Measurements from ENCODE around the gene MPPED2.

Gene MPPED2

GRCh38 chr11:30483056-30483455 is 103.1 kb downstream of the MPPED2 start:
- H3K4me1 ChIP-seq (ENCODE audit: control extremely low read depth in 1 of 4, control insufficient read depth in 4 of 4, insufficient read depth in 4 of 4, low read length in 3 of 4): peaks cover 1 to 71% (median 27%) of the 10 kb centered on the region in 4 experiments
- H3K36me3 ChIP-seq (ENCODE audit: control insufficient read depth in 4 of 4, insufficient read depth in 4 of 4, low read length in 3 of 4): no peaks in the 10 kb centered on the region
- H3K4me3 ChIP-seq (ENCODE audit: control insufficient read depth in 1 of 7, extremely low read depth in 1 of 7, insufficient read depth in 4 of 7, low read depth in 2 of 7, low read length in 6 of 7): peak overlapping the region in 3 of 7 experiments; percentile 28 to 63 (median 37)
- 0% methylated on average over 1 of the region's 3 CpGs for WGBS (ENCODE audit: insufficient coverage)
- CTCF ChIA-PET: no interaction called here
- peak; percentile 37 to 70 (median 64) for DNase-seq
- H3K27ac ChIP-seq (ENCODE audit: insufficient read depth in 1 of 2, low read depth in 1 of 2, low read length in 2 of 2, poor library complexity in 1 of 2, severe bottlenecking in 2 of 2): peak overlapping the region; percentile 69 to 80
- POLR2A ChIA-PET: no interaction called here
- no peaks in the 10 kb centered on the region for H3K27me3 ChIP-seq (replicated peaks in 2 of 5; ENCODE audit: control insufficient read depth in 4 of 5, insufficient read depth in 5 of 5, low read length in 4 of 5)
- H3K9me3 ChIP-seq (ENCODE audit: control extremely low read depth in 1 of 5, control insufficient read depth in 4 of 5, insufficient read depth in 2 of 5, low read depth in 1 of 5, low read length in 4 of 5): no peaks in the 10 kb centered on the region

GRCh38 chr11:30481796-30482195 is 104.4 kb downstream of the MPPED2 start:
- Histone ChIP-seq H3K4me3 (ENCODE audit: control insufficient read depth in 1 of 7, extremely low read depth in 1 of 7, insufficient read depth in 4 of 7, low read depth in 2 of 7, low read length in 6 of 7) (peak overlapping the region in 2 of 7 experiments; percentile 37 to 53), H3K9me3 (ENCODE audit: control extremely low read depth in 1 of 5, control insufficient read depth in 4 of 5, insufficient read depth in 2 of 5, low read depth in 1 of 5, low read length in 4 of 5) (no peaks in the 10 kb centered on the region), H3K4me1 (ENCODE audit: control extremely low read depth in 1 of 4, control insufficient read depth in 4 of 4, insufficient read depth in 4 of 4, low read length in 3 of 4) (peaks cover 1 to 64% (median 19%) of the 10 kb centered on the region in 4 experiments), H3K27me3 (replicated peaks in 2 of 5; ENCODE audit: control insufficient read depth in 4 of 5, insufficient read depth in 5 of 5, low read length in 4 of 5) (no peaks in the 10 kb centered on the region), H3K36me3 (ENCODE audit: control insufficient read depth in 4 of 4, insufficient read depth in 4 of 4, low read length in 3 of 4) (no peaks in the 10 kb centered on the region), H3K27ac (ENCODE audit: insufficient read depth in 1 of 2, low read depth in 1 of 2, low read length in 2 of 2, poor library complexity in 1 of 2, severe bottlenecking in 2 of 2) (peak overlapping the region; percentile 69 to 80)
- ChIA-PET POLR2A (no interaction called here), CTCF (no interaction called here)
- peak in 2 of 3 donors; percentile 32 to 48 for DNase-seq
- WGBS (ENCODE audit: insufficient coverage): no CpG with 5 or more reads among the region's 4 CpGs

- Histone ChIP-seq H3K4me3 (ENCODE audit: control insufficient read depth in 1 of 7, extremely low read depth in 1 of 7, insufficient read depth in 4 of 7, low read depth in 2 of 7, low read length in 6 of 7) (peak overlapping the region in 2 of 7 experiments; percentile 37 to 53), H3K36me3 (ENCODE audit: control insufficient read depth in 4 of 4, insufficient read depth in 4 of 4, low read length in 3 of 4) (no peaks in the 10 kb centered on the region), H3K27ac (ENCODE audit: insufficient read depth in 1 of 2, low read depth in 1 of 2, low read length in 2 of 2, poor library complexity in 1 of 2, severe bottlenecking in 2 of 2) (no peak overlapping the region), H3K9me3 (ENCODE audit: control extremely low read depth in 1 of 5, control insufficient read depth in 4 of 5, insufficient read depth in 2 of 5, low read depth in 1 of 5, low read length in 4 of 5) (no peaks in the 10 kb centered on the region), H3K4me1 (ENCODE audit: control extremely low read depth in 1 of 4, control insufficient read depth in 4 of 4, insufficient read depth in 4 of 4, low read length in 3 of 4) (peaks cover 0 to 62% (median 16%) of the 10 kb centered on the region in 4 experiments), H3K27me3 (replicated peaks in 2 of 5; ENCODE audit: control insufficient read depth in 4 of 5, insufficient read depth in 5 of 5, low read length in 4 of 5) (no peaks in the 10 kb centered on the region)
- peak in 2 of 3 donors; percentile 31 to 36 for DNase-seq
- 63% methylated on average over 3 of the region's 5 CpGs for WGBS (ENCODE audit: insufficient coverage)
- ChIA-PET POLR2A (no interaction called here), CTCF (no interaction called here)
Measured at GRCh38 chr11:30481330-30481729, 104.8 kb downstream of the MPPED2 start.

- Histone ChIP-seq H3K9me3 (ENCODE audit: control extremely low read depth in 1 of 5, control insufficient read depth in 4 of 5, insufficient read depth in 2 of 5, low read depth in 1 of 5, low read length in 4 of 5) (no peaks in the 10 kb centered on the region), H3K27me3 (replicated peaks in 2 of 5; ENCODE audit: control insufficient read depth in 4 of 5, insufficient read depth in 5 of 5, low read length in 4 of 5) (no peaks in the 10 kb centered on the region), H3K4me3 (ENCODE audit: control insufficient read depth in 1 of 7, extremely low read depth in 1 of 7, insufficient read depth in 4 of 7, low read depth in 2 of 7, low read length in 6 of 7) (no peak overlapping the region), H3K36me3 (ENCODE audit: control insufficient read depth in 4 of 4, insufficient read depth in 4 of 4, low read length in 3 of 4) (no peaks in the 10 kb centered on the region), H3K4me1 (ENCODE audit: control extremely low read depth in 1 of 4, control insufficient read depth in 4 of 4, insufficient read depth in 4 of 4, low read length in 3 of 4) (peaks cover 0 to 56% (median 14%) of the 10 kb centered on the region in 4 experiments), H3K27ac (ENCODE audit: insufficient read depth in 1 of 2, low read depth in 1 of 2, low read length in 2 of 2, poor library complexity in 1 of 2, severe bottlenecking in 2 of 2) (no peak overlapping the region)
- WGBS (ENCODE audit: insufficient coverage): 100% methylated on average over 2 of the region's 4 CpGs
- no peak for DNase-seq
- CTCF ChIA-PET: interaction anchor here (0.6 to 1.3 kb wide), 3 partner anchors 9 to 134 kb away, joined by 3 to 4 read pairs (median 3); no protein-coding TSS in a partner anchor
- POLR2A ChIA-PET: no interaction called here
Measured at GRCh38 chr11:30479899-30480298, 106.3 kb downstream of the MPPED2 start.

- no peaks in the 10 kb centered on the region for H3K9me3 ChIP-seq (ENCODE audit: control extremely low read depth in 1 of 5, control insufficient read depth in 4 of 5, insufficient read depth in 2 of 5, low read depth in 1 of 5, low read length in 4 of 5)
- peak overlapping the region in 2 of 7 experiments; percentile 30 to 45 for H3K4me3 ChIP-seq (ENCODE audit: control insufficient read depth in 1 of 7, extremely low read depth in 1 of 7, insufficient read depth in 4 of 7, low read depth in 2 of 7, low read length in 6 of 7)
- H3K36me3 ChIP-seq (ENCODE audit: control insufficient read depth in 4 of 4, insufficient read depth in 4 of 4, low read length in 3 of 4): no peaks in the 10 kb centered on the region
- peaks cover 0 to 51% (median 14%) of the 10 kb centered on the region in 4 experiments for H3K4me1 ChIP-seq (ENCODE audit: control extremely low read depth in 1 of 4, control insufficient read depth in 4 of 4, insufficient read depth in 4 of 4, low read length in 3 of 4)
- POLR2A ChIA-PET: no interaction called here
- CTCF ChIA-PET: interaction anchor here (0.6 to 1.5 kb wide), 4 partner anchors 13 to 180 kb away, joined by 3 to 5 read pairs (median 3); no protein-coding TSS in a partner anchor
- WGBS (ENCODE audit: insufficient coverage): 40% methylated on average over 1 of the region's 3 CpGs
- no peak for DNase-seq
- H3K27ac ChIP-seq (ENCODE audit: insufficient read depth in 1 of 2, low read depth in 1 of 2, low read length in 2 of 2, poor library complexity in 1 of 2, severe bottlenecking in 2 of 2): no peak overlapping the region
- H3K27me3 ChIP-seq (replicated peaks in 2 of 5; ENCODE audit: control insufficient read depth in 4 of 5, insufficient read depth in 5 of 5, low read length in 4 of 5): no peaks in the 10 kb centered on the region
Measured at GRCh38 chr11:30478923-30479322, 107.2 kb downstream of the MPPED2 start.

- Histone ChIP-seq H3K27me3 (replicated peaks in 2 of 5; ENCODE audit: control insufficient read depth in 4 of 5, insufficient read depth in 5 of 5, low read length in 4 of 5) (no peaks in the 10 kb centered on the region), H3K36me3 (ENCODE audit: control insufficient read depth in 4 of 4, insufficient read depth in 4 of 4, low read length in 3 of 4) (no peaks in the 10 kb centered on the region), H3K9me3 (ENCODE audit: control extremely low read depth in 1 of 5, control insufficient read depth in 4 of 5, insufficient read depth in 2 of 5, low read depth in 1 of 5, low read length in 4 of 5) (no peaks in the 10 kb centered on the region), H3K27ac (ENCODE audit: insufficient read depth in 1 of 2, low read depth in 1 of 2, low read length in 2 of 2, poor library complexity in 1 of 2, severe bottlenecking in 2 of 2) (no peak overlapping the region), H3K4me3 (ENCODE audit: control insufficient read depth in 1 of 7, extremely low read depth in 1 of 7, insufficient read depth in 4 of 7, low read depth in 2 of 7, low read length in 6 of 7) (no peak overlapping the region), H3K4me1 (ENCODE audit: control extremely low read depth in 1 of 4, control insufficient read depth in 4 of 4, insufficient read depth in 4 of 4, low read length in 3 of 4) (peaks cover 0 to 33% (median 6%) of the 10 kb centered on the region in 4 experiments)
- CTCF ChIA-PET: no interaction called here
- no peak for DNase-seq
- POLR2A ChIA-PET: no interaction called here
Measured at GRCh38 chr11:30477061-30477460, 109.1 kb downstream of the MPPED2 start.

GRCh38 chr11:30474151-30474954 is 111.8 kb downstream of the MPPED2 start:
- no peaks in the 10 kb centered on the region for H3K27me3 ChIP-seq (replicated peaks in 2 of 5; ENCODE audit: control insufficient read depth in 4 of 5, insufficient read depth in 5 of 5, low read length in 4 of 5)
- H3K4me1 ChIP-seq (ENCODE audit: control extremely low read depth in 1 of 4, control insufficient read depth in 4 of 4, insufficient read depth in 4 of 4, low read length in 3 of 4): peaks cover 0 to 18% (median 0%) of the 10 kb centered on the region in 4 experiments
- no peaks in the 10 kb centered on the region for H3K36me3 ChIP-seq (ENCODE audit: control insufficient read depth in 4 of 4, insufficient read depth in 4 of 4, low read length in 3 of 4)
- H3K4me3 ChIP-seq (ENCODE audit: control insufficient read depth in 1 of 7, extremely low read depth in 1 of 7, insufficient read depth in 4 of 7, low read depth in 2 of 7, low read length in 6 of 7): no peak overlapping the region
- DNase-seq: no peak
- H3K9me3 ChIP-seq (ENCODE audit: control extremely low read depth in 1 of 5, control insufficient read depth in 4 of 5, insufficient read depth in 2 of 5, low read depth in 1 of 5, low read length in 4 of 5): no peaks in the 10 kb centered on the region
- H3K27ac ChIP-seq (ENCODE audit: insufficient read depth in 1 of 2, low read depth in 1 of 2, low read length in 2 of 2, poor library complexity in 1 of 2, severe bottlenecking in 2 of 2): no peak overlapping the region
- POLR2A ChIA-PET: no interaction called here
- WGBS (ENCODE audit: insufficient coverage): 92% methylated on average over 1 of the region's 4 CpGs
- CTCF ChIA-PET: interaction anchor here (0.8 kb wide), 1 partner anchor 12 kb away, joined by 3 read pairs; no protein-coding TSS in a partner anchor
